OCI-LY7 (cell line): Measurements from ENCODE around the gene CDON. TPM values are rescaled to one million over a fixed set of nuclear protein-coding genes. Genes with fewer than 3 reads are reported as not detected.

Experiments
- BruUV-seq: library from RNA; stranded (reverse); fragments of 400-500 nt; replicated peaks from 2 replicates; lab custom pipeline; 2021; lab: Mats Ljungman, UMichigan
- CTCF ChIA-PET: fragments of 300-600 bp; sonication (Branson Sonifier 250); formaldehyde crosslinking; loops from one replicate; lab custom pipeline; 2022; ENCODE audit warnings: antibody characterized with exemption; ENCODE audit not compliant: unreplicated experiment; lab: Charles Lee
- POLR2A ChIA-PET: fragments of 300-600 bp; sonication (Branson Sonifier 250); formaldehyde crosslinking; loops from one replicate; lab custom pipeline; 2022; ENCODE audit warnings: antibody characterized with exemption; lab: Charles Lee
- DNase-seq: peaks from one replicate; pipeline ENCODE4 v3.0.0-alpha.2; 2015; ENCODE audit warnings: low spot score
- H2AFZ ChIP-seq: fragments of 200-600 bp; sonication (generic), shearing (Covaris generic); 2 replicates; pipeline ENCODE4 v1.6.1; 2014; ENCODE audit warnings: mild to moderate bottlenecking, antibody characterized with exemption, low read length, moderate library complexity
- H3K27ac ChIP-seq: fragments of 200-600 bp; sonication (generic); 2 replicates; pipeline ENCODE4 v1.5.1; 2014; ENCODE audit warnings: mixed run types, low read depth, mild to moderate bottlenecking, moderate library complexity, low read length, inconsistent platforms; ENCODE audit not compliant: poor library complexity, severe bottlenecking
- H3K36me3 ChIP-seq: fragments of 200-600 bp; sonication (generic); 2 replicates; pipeline ENCODE4 v1.6.1; 2014; ENCODE audit warnings: mild to moderate bottlenecking, antibody characterized with exemption, low read length, moderate library complexity, mixed read lengths; ENCODE audit not compliant: insufficient read depth
- H3K4me1 ChIP-seq: fragments of 200-600 bp; sonication (generic); 2 replicates; pipeline ENCODE4 v1.5.1; 2014; ENCODE audit warnings: mild to moderate bottlenecking, low read length; ENCODE audit not compliant: insufficient read depth, poor library complexity, severe bottlenecking
- H3K4me2 ChIP-seq: fragments of 200-600 bp; sonication (generic); 2 replicates; pipeline ENCODE4 v1.6.1; 2014; ENCODE audit warnings: mild to moderate bottlenecking, low read length
- H3K4me3 ChIP-seq: fragments of 200-600 bp; sonication (generic); 2 replicates; pipeline ENCODE4 v1.5.1; 2014; ENCODE audit warnings: mild to moderate bottlenecking, low read depth, low read length; ENCODE audit not compliant: poor library complexity, severe bottlenecking
- H3K79me2 ChIP-seq: fragments of 200-600 bp; sonication (generic); 2 replicates; pipeline ENCODE4 v1.6.1; 2016; ENCODE audit warnings: low read depth, mild to moderate bottlenecking, low read length, moderate library complexity, mixed read lengths; ENCODE audit not compliant: insufficient read depth
- H3K9me2 ChIP-seq: fragments of 200-600 bp; sonication (generic); 2 replicates; pipeline ENCODE4 v1.6.1; 2016; ENCODE audit warnings: mild to moderate bottlenecking, low read length, mixed read lengths; ENCODE audit not compliant: insufficient read depth
- H3K9me3 ChIP-seq: fragments of 200-600 bp; sonication (generic); 2 replicates; pipeline ENCODE4 v1.6.1; 2014; ENCODE audit warnings: mild to moderate bottlenecking, mixed run types, low read length, mixed read lengths
- H4K20me1 ChIP-seq: fragments of 200-600 bp; sonication (generic); 2 replicates; pipeline ENCODE4 v1.6.1; 2014; ENCODE audit warnings: mild to moderate bottlenecking, antibody characterized with exemption, low read length, moderate library complexity, mixed read lengths; ENCODE audit not compliant: insufficient read depth
- EZH2phosphoT487 ChIP-seq: fragments of 200-600 bp; sonication (generic); IDR thresholded peaks from 2 replicates; pipeline ENCODE4 v1.6.1; 2018; ENCODE audit warnings: low read depth, borderline replicate concordance, mild to moderate bottlenecking, mixed run types, antibody characterized with exemption, low read length, moderate library complexity, mixed read lengths
- intact Hi-C: fragments of 100-400 bp; cut with micrococcal nuclease; formaldehyde crosslinking; loops from one replicate; pipeline ENCODE4 v1.10.0; 2022; ENCODE audit not compliant: unreplicated experiment
- total RNA-seq, 2 experiments: library from RNA; depleted of rRNA in 1 of 2; stranded (reverse); fragments of >200 nt in 1 of 2; shearing (Covaris generic) in 1 of 2; gene quantifications; 2 replicates each; pipeline ENCODE4 v1.2.3, GENCODE V29; 2014 to 2022
- TF ChIP-seq, protein P1 (sequence below): fragments of 200-600 bp; sonication (generic); conservative IDR thresholded peaks from 2 replicates; pipeline ENCODE4 v1.5.1; 2014; ENCODE audit warnings: mild to moderate bottlenecking, antibody characterized with exemption, low read length, moderate library complexity, mixed read lengths

Gene CDON
- total RNA-seq, 2 experiments from 2014 or later, result 1.5 to 2.5 TPM

DNA sequence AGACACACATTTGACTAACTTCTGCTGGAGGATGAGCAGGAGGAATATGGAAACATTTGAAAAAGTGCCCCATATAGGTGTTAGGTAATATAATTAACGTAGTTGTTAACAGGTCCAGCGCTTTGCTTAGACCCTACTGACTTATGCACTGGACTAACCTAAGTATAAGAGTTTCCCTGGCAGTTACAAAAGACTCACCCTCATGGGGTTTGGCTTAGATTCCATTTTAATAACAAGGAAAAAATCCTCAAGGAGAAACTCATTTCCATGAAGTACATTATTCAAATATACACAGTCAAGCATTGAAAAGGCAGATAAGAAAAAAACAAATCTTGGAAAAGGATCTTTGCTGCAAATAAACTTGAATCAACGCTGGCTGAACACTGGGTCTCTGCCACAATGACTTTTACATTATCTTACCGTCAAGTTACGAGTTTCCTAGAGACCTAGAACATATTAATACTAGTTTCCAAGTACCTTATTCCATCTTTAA, 27.7 kb downstream of the CDON start:
- intact Hi-C loops, result no loop called here
- H4K20me1 ChIP-seq, result no peaks in the 10 kb centered on the region
- ChIA-PET CTCF (no interaction called here), POLR2A (no interaction called here)
- H2AFZ ChIP-seq, result no peak overlapping the region
- no peak overlapping the region for H3K27ac ChIP-seq
- H3K79me2 ChIP-seq, result no peaks in the 10 kb centered on the region
- H3K36me3 ChIP-seq, result no peaks in the 10 kb centered on the region
- no peaks in the 10 kb centered on the region for H3K9me3 ChIP-seq
- H3K4me2 ChIP-seq, result no peak overlapping the region
- H3K4me3 ChIP-seq, result no peak overlapping the region
- DNase-seq, result no peak
- BruUV-seq, result no TSS peak
- H3K9me2 ChIP-seq, result no peaks in the 10 kb centered on the region
- H3K4me1 ChIP-seq, result no peaks in the 10 kb centered on the region
- TF ChIP-seq, protein P1, sequence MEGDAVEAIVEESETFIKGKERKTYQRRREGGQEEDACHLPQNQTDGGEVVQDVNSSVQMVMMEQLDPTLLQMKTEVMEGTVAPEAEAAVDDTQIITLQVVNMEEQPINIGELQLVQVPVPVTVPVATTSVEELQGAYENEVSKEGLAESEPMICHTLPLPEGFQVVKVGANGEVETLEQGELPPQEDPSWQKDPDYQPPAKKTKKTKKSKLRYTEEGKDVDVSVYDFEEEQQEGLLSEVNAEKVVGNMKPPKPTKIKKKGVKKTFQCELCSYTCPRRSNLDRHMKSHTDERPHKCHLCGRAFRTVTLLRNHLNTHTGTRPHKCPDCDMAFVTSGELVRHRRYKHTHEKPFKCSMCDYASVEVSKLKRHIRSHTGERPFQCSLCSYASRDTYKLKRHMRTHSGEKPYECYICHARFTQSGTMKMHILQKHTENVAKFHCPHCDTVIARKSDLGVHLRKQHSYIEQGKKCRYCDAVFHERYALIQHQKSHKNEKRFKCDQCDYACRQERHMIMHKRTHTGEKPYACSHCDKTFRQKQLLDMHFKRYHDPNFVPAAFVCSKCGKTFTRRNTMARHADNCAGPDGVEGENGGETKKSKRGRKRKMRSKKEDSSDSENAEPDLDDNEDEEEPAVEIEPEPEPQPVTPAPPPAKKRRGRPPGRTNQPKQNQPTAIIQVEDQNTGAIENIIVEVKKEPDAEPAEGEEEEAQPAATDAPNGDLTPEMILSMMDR, result no peak
- TF ChIP-seq EZH2phosphoT487, result no peak

DNA sequence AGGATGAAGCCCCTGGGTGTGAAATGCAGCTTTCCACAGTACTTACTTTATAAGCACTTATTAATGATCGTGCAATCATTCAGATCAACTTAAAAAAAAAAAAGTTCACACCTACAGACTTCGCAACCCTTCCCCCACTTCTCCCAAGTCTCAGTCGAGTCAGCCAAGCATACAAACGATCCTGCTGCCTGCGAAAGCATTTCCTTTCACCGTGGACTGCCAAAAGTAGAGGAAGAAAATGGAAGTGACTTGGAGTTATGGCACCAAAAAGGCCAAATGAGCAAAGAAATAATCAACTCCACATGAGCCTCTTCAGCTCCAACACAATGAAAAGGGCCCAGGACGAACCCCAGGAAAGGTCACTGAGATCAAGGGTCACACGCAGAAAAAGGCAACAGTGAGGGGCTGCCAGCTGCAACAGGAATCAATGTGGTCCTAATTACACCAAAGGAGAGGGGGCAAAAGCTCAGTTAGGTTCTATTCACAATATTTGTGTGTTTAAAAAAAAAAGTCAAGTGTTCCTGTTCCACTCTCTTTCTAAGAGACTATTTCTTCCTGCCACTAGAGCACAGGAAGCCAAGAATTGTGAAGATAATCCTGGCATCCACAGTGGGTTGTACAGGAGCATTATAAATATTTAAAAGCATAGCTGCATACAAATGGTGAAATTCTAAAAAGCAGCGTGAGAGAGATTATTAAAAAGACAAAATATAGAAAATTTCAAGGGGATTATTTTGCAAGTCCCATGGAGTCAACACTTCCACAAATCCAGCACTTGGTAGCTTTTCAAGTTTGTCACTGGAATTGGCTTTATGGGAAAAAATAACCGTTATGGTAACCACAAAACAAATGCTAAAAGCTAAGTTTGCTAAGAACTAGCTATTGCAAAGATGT, 28.4 kb downstream of the CDON start:
- Histone ChIP-seq H3K79me2 (no peaks in the 10 kb centered on the region), H3K4me2 (no peak overlapping the region), H3K4me3 (no peak overlapping the region), H3K9me2 (no peaks in the 10 kb centered on the region), H4K20me1 (no peaks in the 10 kb centered on the region), H3K9me3 (no peaks in the 10 kb centered on the region), H3K36me3 (no peaks in the 10 kb centered on the region), H2AFZ (no peak overlapping the region), H3K27ac (no peak overlapping the region), H3K4me1 (no peaks in the 10 kb centered on the region)
- intact Hi-C loops, result no loop called here
- no peak for TF ChIP-seq EZH2phosphoT487
- TF ChIP-seq, protein P1, result no peak
- DNase-seq, result no peak
- ChIA-PET CTCF (no interaction called here), POLR2A (interaction anchor here (0.6 kb wide), 1 partner anchor 14 kb away, joined by 3 read pairs; no protein-coding TSS in a partner anchor)
- no TSS peak for BruUV-seq

DNA sequence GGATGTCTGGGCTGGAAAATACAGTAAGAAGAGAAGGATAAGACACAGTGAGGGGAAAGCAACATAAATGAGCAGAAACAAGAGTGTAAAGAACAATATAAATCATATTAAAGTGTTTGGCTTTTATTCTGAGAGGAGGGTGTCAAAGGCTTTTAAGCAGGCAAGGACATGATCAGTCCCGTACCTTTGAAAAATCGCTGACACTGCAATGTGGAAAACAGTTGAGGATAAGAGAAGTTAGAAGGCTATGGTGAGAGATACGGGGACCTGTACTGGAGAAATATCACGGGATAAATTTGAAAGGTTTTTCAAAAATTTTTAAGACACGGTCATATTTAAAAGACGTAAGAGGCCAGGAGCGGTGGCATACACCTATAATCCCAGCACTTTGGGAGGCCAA, 30.3 kb downstream of the CDON start:
- Histone ChIP-seq H3K4me2 (no peak overlapping the region), H3K4me3 (no peak overlapping the region), H3K9me3 (no peaks in the 10 kb centered on the region), H3K27ac (no peak overlapping the region), H3K9me2 (no peaks in the 10 kb centered on the region), H4K20me1 (no peaks in the 10 kb centered on the region), H3K79me2 (no peaks in the 10 kb centered on the region), H3K36me3 (no peaks in the 10 kb centered on the region), H2AFZ (no peak overlapping the region), H3K4me1 (no peaks in the 10 kb centered on the region)
- CTCF ChIA-PET, result no interaction called here
- POLR2A ChIA-PET, result no interaction called here
- BruUV-seq, result no TSS peak
- TF ChIP-seq, protein P1, result no peak
- no peak for TF ChIP-seq EZH2phosphoT487
- DNase-seq, result no peak
- intact Hi-C loops, result no loop called here
